SK-N-SH (cell line): ENCODE results near the gene LRP1. TPM values are rescaled to one million over a fixed set of nuclear protein-coding genes. Genes with fewer than 3 reads are reported as not detected.

Source experiments
- CTCF ChIA-PET: fragments of 300-600, 350-600 bp; formaldehyde crosslinking; extraction: SDS; loops from one replicate; lab custom pipeline; 2021; lab: Yijun Ruan, JAX
- POLR2A ChIA-PET: fragments of 350-600 bp; sonication (Branson Sonifier 250); formaldehyde crosslinking; extraction: SDS; loops from one replicate; lab custom pipeline; 2020; ENCODE audit warnings: antibody characterized with exemption, inconsistent platforms; lab: Yijun Ruan, JAX
- DNase-seq: peaks from one replicate; pipeline ENCODE4 v3.0.0; 2012
- H2AFZ ChIP-seq: fragments of 200-600 bp; sonication (generic); 2 replicates; pipeline ENCODE4 v1.8.1; 2016; ENCODE audit warnings: antibody characterized with exemption, mild to moderate bottlenecking, low read depth
- H3F3A ChIP-seq: fragments of 200-600 bp; sonication (generic); replicated peaks from 2 replicates; pipeline ENCODE3; 2016; ENCODE audit warnings: antibody characterized with exemption, mild to moderate bottlenecking; ENCODE audit not compliant: insufficient read depth
- H3K27ac ChIP-seq, 2 experiments: fragments of 200-500 bp in 1 of 2; fragments of 200-600 bp in 1 of 2; sonication (Bioruptor generic) in 1 of 2; sonication (generic), shearing (Covaris generic) in 1 of 2; 2 replicates each; pipeline versions ENCODE4 v1.5.1 to v1.6.1; 2014 to 2016; ENCODE audit warnings: low read depth in 2 of 2, inconsistent platforms in 1 of 2, low read length in 1 of 2, mild to moderate bottlenecking in 1 of 2, mixed read lengths in 1 of 2
- H3K27me3 ChIP-seq: fragments of 200-600 bp; sonication (generic), shearing (Covaris generic); 2 replicates; pipeline ENCODE4 v1.6.1; 2016; ENCODE audit warnings: mixed run types; ENCODE audit not compliant: insufficient read depth
- H3K36me3 ChIP-seq, 2 experiments: fragments of 200-500 bp in 1 of 2; fragments of 200-600 bp in 1 of 2; sonication (Bioruptor generic) in 1 of 2; sonication (generic) in 1 of 2; replicated peaks in 1 of 2; 2 replicates each; pipeline versions ENCODE3 to v1.5.1; 2014 to 2016; ENCODE audit warnings: low read length in 1 of 2, mild to moderate bottlenecking in 1 of 2; ENCODE audit not compliant: insufficient read depth in 2 of 2, control insufficient read depth in 1 of 2
- H3K4me1 ChIP-seq, 2 experiments: fragments of 200-500 bp in 1 of 2; fragments of 200-600 bp in 1 of 2; sonication (Bioruptor generic) in 1 of 2; sonication (generic), shearing (Covaris generic) in 1 of 2; 2 replicates each; pipeline versions ENCODE4 v1.5.1 to v1.6.1; 2014 to 2016; ENCODE audit warnings: low read depth in 1 of 2, low read length in 1 of 2, mixed run types in 1 of 2; ENCODE audit not compliant: insufficient read depth in 2 of 2, control insufficient read depth in 1 of 2
- H3K4me2 ChIP-seq: fragments of 200-600 bp; sonication (generic), shearing (Covaris generic); 2 replicates; pipeline ENCODE4 v1.6.1; 2017; ENCODE audit warnings: mixed run types
- H3K4me3 ChIP-seq, 2 experiments: fragments of 200-500 bp in 1 of 2; fragments of 200-600 bp in 1 of 2; sonication (Bioruptor generic) in 1 of 2; sonication (generic), shearing (Covaris generic) in 1 of 2; 2 replicates each; pipeline versions ENCODE4 v1.5.1 to v1.8.1; 2014 to 2016; ENCODE audit warnings: low read depth in 2 of 2, inconsistent platforms in 1 of 2, low read length in 1 of 2, mild to moderate bottlenecking in 1 of 2, mixed read lengths in 1 of 2, moderate library complexity in 1 of 2
- H3K79me2 ChIP-seq: fragments of 200-600 bp; sonication (generic); 2 replicates; pipeline ENCODE4 v1.8.1; 2017; ENCODE audit warnings: mild to moderate bottlenecking; ENCODE audit not compliant: insufficient read depth
- H3K9ac ChIP-seq: fragments of 200-600 bp; sonication (generic); 2 replicates; pipeline ENCODE4 v1.6.1; 2017; ENCODE audit warnings: mixed run types
- H3K9me2 ChIP-seq: fragments of 200-600 bp; sonication (generic); 2 replicates; pipeline ENCODE4 v1.6.1; 2017; ENCODE audit warnings: mixed run types
- H3K9me3 ChIP-seq: fragments of 200-600 bp; sonication (generic); 2 replicates; pipeline ENCODE4 v1.6.1; 2017; ENCODE audit warnings: mixed run types, mild to moderate bottlenecking, moderate library complexity
- H4K20me1 ChIP-seq: fragments of 200-600 bp; sonication (generic); 2 replicates; pipeline ENCODE4 v1.6.1; 2017; ENCODE audit warnings: mild to moderate bottlenecking, mixed run types; ENCODE audit not compliant: insufficient read depth
- CHD2 ChIP-seq: fragments of 150-350 bp; IDR thresholded peaks from 2 replicates; pipeline ENCODE4 v1.6.1; 2018; ENCODE audit warnings: low read length; ENCODE audit not compliant: partially characterized antibody
- EP300 ChIP-seq, 2 experiments: IDR thresholded peaks; 2 replicates each; pipeline versions ENCODE4 v1.4.0 to v1.6.1; 2012; ENCODE audit warnings: borderline replicate concordance in 1 of 2, low read depth in 1 of 2, low read length in 1 of 2
- EZH2phosphoT487 ChIP-seq: fragments of 200-600 bp; sonication (generic); IDR thresholded peaks from 2 replicates; pipeline ENCODE4 v1.6.1; 2017; ENCODE audit warnings: low read depth, mixed run types, mild to moderate bottlenecking, antibody characterized with exemption, moderate library complexity, borderline replicate concordance
- FOXJ3 ChIP-seq: sonication (generic); formaldehyde crosslinking; IDR thresholded peaks from 2 replicates; pipeline ENCODE4 v1.5.1; 2020; ENCODE audit warnings: mild to moderate bottlenecking, missing genetic modification reagents
- FOXM1 ChIP-seq: IDR thresholded peaks from 2 replicates; pipeline ENCODE4 v1.4.0; 2012; ENCODE audit warnings: low read depth, mild to moderate bottlenecking
- GABPA ChIP-seq: IDR thresholded peaks from 2 replicates; pipeline ENCODE4 v1.4.0; 2012; ENCODE audit warnings: low read depth, mild to moderate bottlenecking
- GATA2 ChIP-seq: sonication (generic); formaldehyde crosslinking; IDR thresholded peaks from 2 replicates; pipeline ENCODE4 v1.5.0; 2020; ENCODE audit warnings: mild to moderate bottlenecking, missing genetic modification reagents
- IRF3 ChIP-seq: fragments of 150-350 bp; IDR thresholded peaks from 2 replicates; pipeline ENCODE4 v1.6.1; 2016; ENCODE audit warnings: mild to moderate bottlenecking, low read depth, low read length
- JUND ChIP-seq: IDR thresholded peaks from 2 replicates; pipeline ENCODE4 v1.4.0; 2012
- MEF2A ChIP-seq: IDR thresholded peaks from 2 replicates; pipeline ENCODE4 v1.4.0; 2012; ENCODE audit warnings: low read depth, borderline replicate concordance
- MXI1 ChIP-seq: IDR thresholded peaks from 2 replicates; pipeline ENCODE4 v1.6.1; 2012; ENCODE audit warnings: mild to moderate bottlenecking, low read depth, low read length, improper control_type of control experiment
- NFIC ChIP-seq: IDR thresholded peaks from 2 replicates; pipeline ENCODE4 v1.4.0; 2012; ENCODE audit warnings: borderline replicate concordance
- NRF1 ChIP-seq: IDR thresholded peaks from 2 replicates; pipeline ENCODE4 v1.6.1; 2012; ENCODE audit warnings: low read depth, mild to moderate bottlenecking, low read length
- RCOR1 ChIP-seq: fragments of 150-350 bp; IDR thresholded peaks from 2 replicates; pipeline ENCODE4 v1.6.1; 2017; ENCODE audit warnings: antibody characterized with exemption, low read length
- RFX5 ChIP-seq: IDR thresholded peaks from 2 replicates; pipeline ENCODE4 v1.6.1; 2012; ENCODE audit warnings: mild to moderate bottlenecking, improper control_type of control experiment, low read length
- SIN3A ChIP-seq: IDR thresholded peaks from 2 replicates; pipeline ENCODE4 v1.6.1; 2012; ENCODE audit warnings: low read depth, mild to moderate bottlenecking, low read length, moderate library complexity, borderline replicate concordance
- SMC3 ChIP-seq: IDR thresholded peaks from 2 replicates; pipeline ENCODE4 v1.6.1; 2012; ENCODE audit warnings: low read depth, low read length, improper control_type of control experiment
- TCF12 ChIP-seq: IDR thresholded peaks from 2 replicates; pipeline ENCODE4 v1.4.0; 2012
- USF2 ChIP-seq: fragments of 150-350 bp; IDR thresholded peaks from 2 replicates; pipeline ENCODE4 v1.6.1; 2017; ENCODE audit warnings: antibody characterized with exemption, low read length, low read depth, borderline replicate concordance
- YY1 ChIP-seq: IDR thresholded peaks from 2 replicates; pipeline ENCODE4 v1.4.0; 2012; ENCODE audit warnings: low read depth, mild to moderate bottlenecking
- WGBS: methylation state at CpG from one replicate; pipeline ENCODE4 v1.1.6; 2017; ENCODE audit warnings: low lambda C conversion rate; 5-methylcytosine and 5-hydroxymethylcytosine counted together
- polyA plus RNA-seq, 3 experiments: library from polyadenylated mRNA; depleted of rRNA; stranded (reverse); fragments of >200 nt; gene quantifications; 2 replicates each; pipeline ENCODE4 v1.2.3, GENCODE V29; 2012
- TF ChIP-seq, protein P1 (sequence below): IDR thresholded peaks from 2 replicates; pipeline ENCODE4 v1.4.0; 2012; ENCODE audit warnings: low read depth, borderline replicate concordance
- TF ChIP-seq, protein P2 (sequence below): IDR thresholded peaks from 2 replicates; pipeline ENCODE4 v1.4.0; 2012; ENCODE audit warnings: low read depth, borderline replicate concordance

The LRP1 gene
- polyA plus RNA-seq, 1 of the 3 experiments (the other 2 are of a cell fraction): 55.0 TPM

DNA sequence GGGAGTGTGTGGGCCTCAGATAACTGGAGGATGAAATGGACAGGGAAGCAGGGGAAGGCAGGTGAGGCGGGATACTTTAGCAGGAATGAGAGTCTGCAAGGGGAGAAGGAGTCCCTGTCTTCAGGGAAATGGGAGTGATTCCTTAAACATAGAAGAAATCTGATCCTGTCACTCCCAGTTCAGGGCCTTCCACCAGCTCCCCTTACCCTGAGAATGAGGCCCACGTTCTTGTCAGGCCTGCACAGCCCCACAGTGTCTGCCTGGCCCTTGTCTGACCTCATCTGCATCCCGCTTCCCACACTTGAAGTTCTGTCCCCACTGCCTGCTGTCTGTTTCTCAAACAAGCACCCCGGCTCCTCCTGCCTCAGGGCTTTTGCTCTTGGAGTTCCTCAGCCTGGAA lies 31.8 kb downstream of the LRP1 start:
- H3K79me2 ChIP-seq: 0 out of 2 replicates have a peak, but pooled peaks cover 2% of the 10 kb centered on the region
- no peak overlapping the region; a peak in 1 of 4 replicates for H3K27ac ChIP-seq

DNA sequence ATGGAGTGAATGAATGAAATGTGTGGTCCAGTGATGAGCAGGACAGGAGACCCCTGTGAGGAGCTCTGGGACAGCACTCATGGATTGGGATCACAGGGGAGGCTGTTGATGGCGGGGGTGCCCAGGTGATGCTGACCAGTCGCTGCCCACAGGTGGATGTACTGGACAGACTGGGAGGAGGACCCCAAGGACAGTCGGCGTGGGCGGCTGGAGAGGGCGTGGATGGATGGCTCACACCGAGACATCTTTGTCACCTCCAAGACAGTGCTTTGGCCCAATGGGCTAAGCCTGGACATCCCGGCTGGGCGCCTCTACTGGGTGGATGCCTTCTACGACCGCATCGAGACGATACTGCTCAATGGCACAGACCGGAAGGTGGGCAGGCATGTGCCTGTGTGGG lies 32.5 kb downstream of the LRP1 start:
- Histone ChIP-seq H3K27me3 (no peaks in the 10 kb centered on the region), H4K20me1 (no peaks in the 10 kb centered on the region), H2AFZ (no peak overlapping the region), H3K9ac (no peak overlapping the region), H3K4me3 (no peak overlapping the region), H3F3A (no peaks in the 10 kb centered on the region), H3K79me2 (0 out of 2 replicates have a peak, but pooled peaks cover 2% of the 10 kb centered on the region), H3K9me3 (no peaks in the 10 kb centered on the region), H3K27ac (no peak overlapping the region), H3K36me3 (peaks cover 41 to 73% of the 10 kb centered on the region in 2 experiments), H3K4me2 (no peak overlapping the region)
- CTCF ChIA-PET: interaction anchor here (1.5 to 33.3 kb wide), 4 partner anchors 12 to 34 kb away, joined by 4 to 616 read pairs (median 5); partner anchors contain the start of gene LRP1-AS
- no peak for TF ChIP-seq NFIC
- no peak for TF ChIP-seq RFX5
- no peak for TF ChIP-seq USF2
- TF ChIP-seq RCOR1: no peak
- TF ChIP-seq GATA2 (CRISPR knock-in tag): no peak
- no peak for TF ChIP-seq FOXJ3
- TF ChIP-seq TCF12: no peak
- TF ChIP-seq FOXM1: no peak
- no peak for TF ChIP-seq MEF2A
- TF ChIP-seq, protein P1, sequence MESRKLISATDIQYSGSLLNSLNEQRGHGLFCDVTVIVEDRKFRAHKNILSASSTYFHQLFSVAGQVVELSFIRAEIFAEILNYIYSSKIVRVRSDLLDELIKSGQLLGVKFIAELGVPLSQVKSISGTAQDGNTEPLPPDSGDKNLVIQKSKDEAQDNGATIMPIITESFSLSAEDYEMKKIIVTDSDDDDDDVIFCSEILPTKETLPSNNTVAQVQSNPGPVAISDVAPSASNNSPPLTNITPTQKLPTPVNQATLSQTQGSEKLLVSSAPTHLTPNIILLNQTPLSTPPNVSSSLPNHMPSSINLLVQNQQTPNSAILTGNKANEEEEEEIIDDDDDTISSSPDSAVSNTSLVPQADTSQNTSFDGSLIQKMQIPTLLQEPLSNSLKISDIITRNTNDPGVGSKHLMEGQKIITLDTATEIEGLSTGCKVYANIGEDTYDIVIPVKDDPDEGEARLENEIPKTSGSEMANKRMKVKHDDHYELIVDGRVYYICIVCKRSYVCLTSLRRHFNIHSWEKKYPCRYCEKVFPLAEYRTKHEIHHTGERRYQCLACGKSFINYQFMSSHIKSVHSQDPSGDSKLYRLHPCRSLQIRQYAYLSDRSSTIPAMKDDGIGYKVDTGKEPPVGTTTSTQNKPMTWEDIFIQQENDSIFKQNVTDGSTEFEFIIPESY: no peak
- no peak for TF ChIP-seq MXI1
- TF ChIP-seq CHD2: no peak
- no peak for TF ChIP-seq NRF1
- TF ChIP-seq IRF3: no peak
- no peak for TF ChIP-seq SMC3
- no peak for TF ChIP-seq EP300 (IDR thresholded peaks at IDR 0.05; ENCODE audit: borderline replicate concordance in 1 of 2, low read depth in 1 of 2, low read length in 1 of 2)
- TF ChIP-seq SIN3A: no peak
- no peak for TF ChIP-seq YY1
- TF ChIP-seq, all 33 proteins: peak for 0
- POLR2A ChIA-PET: no interaction called here
- Histone ChIP-seq H3K9me2 (no peaks in the 10 kb centered on the region), H3K4me1 (peaks cover 0 to 16% of the 10 kb centered on the region in 2 experiments; a peak in 1 of 4 replicates)
- no peak for DNase-seq
- 92% methylated on average over 10 of the region's 14 CpGs for WGBS

More for the DNA sequence above, 31.8 kb downstream of the LRP1 start:
- TF ChIP-seq TCF12 (no peak), GATA2 (CRISPR knock-in tag) (no peak), NFIC (no peak), SMC3 (no peak), CHD2 (no peak), NRF1 (no peak), RFX5 (no peak), EZH2phosphoT487 (no peak), MEF2A (no peak), JUND (no peak), GABPA (no peak)
- TF ChIP-seq, protein P2, sequence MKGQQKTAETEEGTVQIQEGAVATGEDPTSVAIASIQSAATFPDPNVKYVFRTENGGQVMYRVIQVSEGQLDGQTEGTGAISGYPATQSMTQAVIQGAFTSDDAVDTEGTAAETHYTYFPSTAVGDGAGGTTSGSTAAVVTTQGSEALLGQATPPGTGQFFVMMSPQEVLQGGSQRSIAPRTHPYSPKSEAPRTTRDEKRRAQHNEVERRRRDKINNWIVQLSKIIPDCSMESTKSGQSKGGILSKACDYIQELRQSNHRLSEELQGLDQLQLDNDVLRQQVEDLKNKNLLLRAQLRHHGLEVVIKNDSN: no peak
- H3K9me2 ChIP-seq: no peaks in the 10 kb centered on the region
- no peak overlapping the region for H3K9ac ChIP-seq
- H2AFZ ChIP-seq: no peak overlapping the region
- ChIA-PET CTCF (interaction anchor here (0.9 to 33.3 kb wide), 7 partner anchors 12 to 91 kb away, joined by 3 to 616 read pairs (median 6); partner anchors contain the start of gene LRP1), POLR2A (interaction anchor here (1.6 kb wide), 1 partner anchor 32 kb away, joined by 4 read pairs; the partner anchor contains the start of gene LRP1)
- peaks cover 48 to 76% of the 10 kb centered on the region in 2 experiments for H3K36me3 ChIP-seq
- H3F3A ChIP-seq: no peaks in the 10 kb centered on the region
- H3K27me3 ChIP-seq: no peaks in the 10 kb centered on the region
- H4K20me1 ChIP-seq: no peaks in the 10 kb centered on the region
- no peak overlapping the region for H3K4me2 ChIP-seq
- no peaks in the 10 kb centered on the region for H3K9me3 ChIP-seq
- 95% methylated on average over 4 of the region's 4 CpGs for WGBS
- DNase-seq: no peak
- peaks cover 0 to 19% of the 10 kb centered on the region in 2 experiments; a peak in 1 of 4 replicates for H3K4me1 ChIP-seq
- no peak overlapping the region for H3K4me3 ChIP-seq
